ENCODE measurements around the gene USP17L17.
"Not testable (repeated sequence)": the region's sequence is repeated elsewhere in the genome, so short reads cannot be mapped to it uniquely, and the experiment has no call there.

The USP17L17 gene, protein sequence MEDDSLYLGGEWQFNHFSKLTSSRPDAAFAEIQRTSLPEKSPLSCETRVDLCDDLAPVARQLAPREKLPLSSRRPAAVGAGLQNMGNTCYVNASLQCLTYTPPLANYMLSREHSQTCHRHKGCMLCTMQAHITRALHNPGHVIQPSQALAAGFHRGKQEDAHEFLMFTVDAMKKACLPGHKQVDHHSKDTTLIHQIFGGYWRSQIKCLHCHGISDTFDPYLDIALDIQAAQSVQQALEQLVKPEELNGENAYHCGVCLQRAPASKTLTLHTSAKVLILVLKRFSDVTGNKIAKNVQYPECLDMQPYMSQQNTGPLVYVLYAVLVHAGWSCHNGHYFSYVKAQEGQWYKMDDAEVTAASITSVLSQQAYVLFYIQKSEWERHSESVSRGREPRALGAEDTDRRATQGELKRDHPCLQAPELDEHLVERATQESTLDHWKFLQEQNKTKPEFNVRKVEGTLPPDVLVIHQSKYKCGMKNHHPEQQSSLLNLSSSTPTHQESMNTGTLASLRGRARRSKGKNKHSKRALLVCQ

DNA sequence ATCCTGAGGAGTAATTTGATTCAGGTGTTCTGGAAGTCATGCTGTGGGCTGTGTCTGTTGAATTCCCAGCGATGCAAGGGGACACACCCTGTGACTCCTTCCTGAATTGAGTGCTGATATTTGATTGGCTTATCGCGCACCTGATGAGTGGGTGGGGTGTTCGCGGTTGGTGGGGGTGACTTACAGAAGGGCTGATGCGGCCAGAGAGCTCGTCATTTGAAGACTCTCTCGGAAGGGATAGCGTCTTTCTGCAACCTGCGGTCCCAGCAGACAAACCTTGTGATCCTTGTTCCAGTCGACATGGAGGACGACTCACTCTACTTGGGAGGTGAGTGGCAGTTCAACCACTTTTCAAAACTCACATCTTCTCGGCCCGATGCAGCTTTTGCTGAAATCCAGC is at the start of gene USP17L17:
USP17L17 (plus strand) TSS at position 301 of the 400 bp plus-strand sequence; CDS start at position 301, 0 bp downstream.
- DNase-seq, result not testable (repeated sequence)

DNA sequence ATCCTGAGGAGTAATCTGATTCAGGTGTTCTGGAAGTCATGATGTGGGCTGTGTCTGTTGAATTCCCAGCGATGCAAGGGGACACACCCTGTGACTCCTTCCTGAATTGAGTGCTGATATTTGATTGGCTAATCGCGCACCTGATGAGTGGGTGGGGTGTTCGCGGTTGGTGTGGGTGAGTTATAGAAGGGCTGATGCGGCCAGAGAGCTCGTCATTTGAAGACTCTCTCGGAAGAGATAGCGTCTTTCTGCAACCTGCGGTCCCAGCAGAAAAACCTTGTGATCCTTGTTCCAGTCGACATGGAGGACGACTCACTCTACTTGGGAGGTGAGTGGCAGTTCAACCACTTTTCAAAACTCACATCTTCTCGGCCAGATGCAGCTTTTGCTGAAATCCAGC is 33.3 kb upstream of the USP17L17 start, which contains the start of gene USP17L10:
USP17L10 (plus strand) TSS at position 301 of the 400 bp plus-strand sequence; CDS start at position 301, 0 bp downstream.
- DNase-seq, result not testable (repeated sequence)

DNA sequence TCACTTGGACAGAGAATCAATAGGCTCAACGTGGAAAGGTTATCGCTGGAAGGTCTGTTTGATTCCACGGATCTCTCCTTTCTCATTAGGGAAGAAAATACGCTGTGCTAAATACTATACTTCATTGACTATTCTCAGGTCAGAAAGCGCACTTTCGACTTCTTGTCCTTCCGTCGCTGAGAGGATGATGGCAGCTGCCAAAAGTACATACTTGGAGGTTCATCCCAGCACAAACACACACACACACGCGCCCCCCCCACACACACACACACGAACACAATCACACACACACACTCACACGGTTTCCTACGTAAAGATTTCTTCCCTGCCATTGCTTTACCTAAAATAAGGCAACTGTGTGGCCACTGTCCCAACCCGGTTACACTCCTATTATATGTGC is 29.0 kb upstream of the USP17L17 start:
- DNase-seq, result not testable (repeated sequence)

DNA sequence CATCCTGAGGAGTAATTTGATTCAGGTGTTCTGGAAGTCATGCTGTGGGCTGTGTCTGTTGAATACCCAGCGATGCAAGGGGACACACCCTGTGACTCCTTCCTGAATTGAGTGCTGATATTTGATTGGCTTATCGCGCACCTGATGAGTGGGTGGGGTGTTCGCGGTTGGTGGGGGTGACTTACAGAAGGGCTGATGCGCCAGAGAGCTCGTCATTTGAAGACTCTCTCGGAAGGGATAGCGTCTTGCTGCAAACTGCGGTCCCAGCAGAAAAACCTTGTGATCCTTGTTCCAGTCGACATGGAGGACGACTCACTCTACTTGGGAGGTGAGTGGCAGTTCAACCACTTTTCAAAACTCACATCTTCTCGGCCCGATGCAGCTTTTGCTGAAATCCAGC is 28.6 kb upstream of the USP17L17 start, which contains the start of gene USP17L11:
USP17L11 (plus strand) TSS at position 301 of the 400 bp plus-strand sequence; CDS start at position 301, 0 bp downstream.
- not testable (repeated sequence) for DNase-seq

DNA sequence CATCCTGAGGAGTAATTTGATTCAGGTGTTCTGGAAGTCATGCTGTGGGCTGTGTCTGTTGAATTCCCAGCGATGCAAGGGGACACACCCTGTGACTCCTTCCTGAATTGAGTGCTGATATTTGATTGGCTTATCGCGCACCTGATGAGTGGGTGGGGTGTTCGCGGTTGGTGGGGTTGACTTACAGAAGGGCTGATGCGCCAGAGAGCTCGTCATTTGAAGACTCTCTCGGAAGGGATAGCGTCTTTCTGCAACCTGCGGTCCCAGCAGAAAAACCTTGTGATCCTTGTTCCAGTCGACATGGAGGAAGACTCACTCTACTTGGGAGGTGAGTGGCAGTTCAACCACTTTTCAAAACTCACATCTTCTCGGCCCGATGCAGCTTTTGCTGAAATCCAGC is 23.8 kb upstream of the USP17L17 start, which contains the start of gene USP17L12:
USP17L12 (plus strand) TSS at position 301 of the 400 bp plus-strand sequence; CDS start at position 301, 0 bp downstream.
- not testable (repeated sequence) for DNase-seq

DNA sequence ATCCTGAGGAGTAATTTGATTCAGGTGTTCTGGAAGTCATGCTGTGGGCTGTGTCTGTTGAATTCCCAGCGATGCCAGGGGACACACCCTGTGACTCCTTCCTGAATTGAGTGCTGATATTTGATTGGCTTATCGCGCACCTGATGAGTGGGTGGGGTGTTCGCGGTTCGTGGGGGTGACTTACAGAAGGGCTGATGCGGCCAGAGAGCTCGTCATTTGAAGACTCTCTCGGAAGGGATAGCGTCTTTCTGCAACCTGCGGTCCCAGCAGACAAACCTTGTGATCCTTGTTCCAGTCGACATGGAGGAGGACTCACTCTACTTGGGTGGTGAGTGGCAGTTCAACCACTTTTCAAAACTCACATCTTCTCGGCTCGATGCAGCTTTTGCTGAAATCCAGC is 19.1 kb upstream of the USP17L17 start, which contains the start of gene USP17L13:
USP17L13 (plus strand) TSS at position 301 of the 400 bp plus-strand sequence; CDS start at position 301, 0 bp downstream.
- DNase-seq, result not testable (repeated sequence)

DNA sequence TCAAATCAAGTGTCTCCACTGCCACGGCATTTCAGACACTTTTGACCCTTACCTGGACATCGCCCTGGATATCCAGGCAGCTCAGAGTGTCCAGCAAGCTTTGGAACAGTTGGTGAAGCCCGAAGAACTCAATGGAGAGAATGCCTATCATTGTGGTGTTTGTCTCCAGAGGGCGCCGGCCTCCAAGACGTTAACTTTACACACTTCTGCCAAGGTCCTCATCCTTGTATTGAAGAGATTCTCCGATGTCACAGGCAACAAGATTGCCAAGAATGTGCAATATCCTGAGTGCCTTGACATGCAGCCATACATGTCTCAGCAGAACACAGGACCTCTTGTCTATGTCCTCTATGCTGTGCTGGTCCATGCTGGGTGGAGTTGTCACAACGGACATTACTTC is 13.4 kb upstream of the USP17L17 start:
- DNase-seq, result not testable (repeated sequence)

DNA sequence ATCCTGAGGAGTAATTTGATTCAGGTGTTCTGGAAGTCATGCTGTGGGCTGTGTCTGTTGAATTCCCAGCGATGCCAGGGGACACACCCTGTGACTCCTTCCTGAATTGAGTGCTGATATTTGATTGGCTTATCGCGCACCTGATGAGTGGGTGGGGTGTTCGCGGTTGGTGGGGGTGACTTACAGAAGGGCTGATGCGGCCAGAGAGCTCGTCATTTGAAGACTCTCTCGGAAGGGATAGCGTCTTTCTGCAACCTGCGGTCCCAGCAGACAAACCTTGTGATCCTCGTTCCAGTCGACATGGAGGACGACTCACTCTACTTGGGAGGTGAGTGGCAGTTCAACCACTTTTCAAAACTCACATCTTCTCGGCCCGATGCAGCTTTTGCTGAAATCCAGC is 9.6 kb upstream of the USP17L17 start, which contains the start of gene USP17L15:
USP17L15 (plus strand) TSS at position 301 of the 400 bp plus-strand sequence; CDS start at position 301, 0 bp downstream.
- DNase-seq, result not testable (repeated sequence)

DNA sequence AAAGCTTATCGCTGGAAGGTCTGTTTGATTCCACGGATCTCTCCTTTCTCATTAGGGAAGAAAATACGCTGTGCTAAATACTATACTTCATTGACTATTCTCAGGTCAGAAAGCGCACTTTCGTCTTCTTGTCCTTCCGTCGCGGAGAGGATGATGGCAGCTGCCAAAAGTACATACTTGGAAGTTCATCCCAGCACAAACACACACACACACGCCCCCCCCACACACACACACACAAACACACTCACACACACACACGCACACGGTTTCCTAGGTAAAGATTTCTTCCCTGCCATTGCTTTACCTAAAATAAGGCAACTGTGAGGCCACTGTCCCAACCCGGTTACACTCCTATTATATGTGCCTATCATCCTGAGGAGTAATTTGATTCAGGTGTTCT is 5.2 kb upstream of the USP17L17 start:
- DNase-seq, result not testable (repeated sequence)

DNA sequence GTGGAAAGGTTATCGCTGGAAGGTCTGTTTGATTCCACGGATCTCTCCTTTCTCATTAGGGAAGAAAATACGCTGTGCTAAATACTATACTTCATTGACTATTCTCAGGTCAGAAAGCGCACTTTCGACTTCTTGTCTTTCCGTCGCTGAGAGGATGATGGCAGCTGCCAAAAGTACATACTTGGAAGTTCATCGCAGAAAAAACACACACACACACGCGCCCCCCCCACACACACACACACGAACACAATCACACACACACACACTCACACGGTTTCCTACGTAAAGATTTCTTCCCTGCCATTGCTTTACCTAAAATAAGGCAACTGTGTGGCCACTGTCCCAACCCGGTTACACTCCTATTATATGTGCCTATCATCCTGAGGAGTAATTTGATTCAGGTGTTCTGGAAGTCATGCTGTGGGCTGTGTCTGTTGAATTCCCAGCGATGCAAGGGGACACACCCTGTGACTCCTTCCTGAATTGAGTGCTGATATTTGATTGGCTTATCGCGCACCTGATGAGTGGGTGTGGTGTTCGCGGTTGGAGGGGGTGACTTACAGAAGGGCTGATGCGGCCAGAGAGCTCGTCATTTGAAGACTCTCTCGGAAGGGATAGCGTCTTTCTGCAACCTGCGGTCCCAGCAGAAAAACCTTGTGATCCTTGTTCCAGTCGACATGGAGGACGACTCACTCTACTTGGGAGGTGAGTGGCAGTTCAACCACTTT is 4.4 kb downstream of the USP17L17 start, which contains the start of gene USP17L18:
USP17L18 (plus strand) TSS at position 678 of the 728 bp plus-strand sequence; CDS start at position 678, 0 bp downstream.
- not testable (repeated sequence) for DNase-seq

DNA sequence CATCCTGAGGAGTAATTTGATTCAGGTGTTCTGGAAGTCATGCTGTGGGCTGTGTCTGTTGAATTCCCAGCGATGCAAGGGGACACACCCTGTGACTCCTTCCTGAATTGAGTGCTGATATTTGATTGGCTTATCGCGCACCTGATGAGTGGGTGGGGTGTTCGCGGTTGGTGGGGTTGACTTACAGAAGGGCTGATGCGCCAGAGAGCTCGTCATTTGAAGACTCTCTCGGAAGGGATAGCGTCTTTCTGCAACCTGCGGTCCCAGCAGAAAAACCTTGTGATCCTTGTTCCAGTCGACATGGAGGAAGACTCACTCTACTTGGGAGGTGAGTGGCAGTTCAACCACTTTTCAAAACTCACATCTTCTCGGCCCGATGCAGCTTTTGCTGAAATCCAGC is 9.4 kb downstream of the USP17L17 start, which contains the start of gene USP17L19:
USP17L19 (plus strand) TSS at position 301 of the 400 bp plus-strand sequence; CDS start at position 301, 0 bp downstream.
- not testable (repeated sequence) for DNase-seq

DNA sequence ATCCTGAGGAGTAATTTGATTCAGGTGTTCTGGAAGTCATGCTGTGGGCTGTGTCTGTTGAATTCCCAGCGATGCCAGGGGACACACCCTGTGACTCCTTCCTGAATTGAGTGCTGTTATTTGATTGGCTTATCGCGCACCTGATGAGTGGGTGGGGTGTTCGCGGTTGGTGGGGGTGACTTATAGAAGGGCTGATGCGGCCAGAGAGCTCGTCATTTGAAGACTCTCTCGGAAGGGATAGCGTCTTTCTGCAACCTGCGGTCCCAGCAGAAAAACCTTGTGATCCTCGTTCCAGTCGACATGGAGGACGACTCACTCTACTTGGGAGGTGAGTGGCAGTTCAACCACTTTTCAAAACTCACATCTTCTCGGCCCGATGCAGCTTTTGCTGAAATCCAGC is 14.1 kb downstream of the USP17L17 start, which contains the start of gene USP17L20:
USP17L20 (plus strand) TSS at position 301 of the 400 bp plus-strand sequence; CDS start at position 301, 0 bp downstream.
- not testable (repeated sequence) for DNase-seq

DNA sequence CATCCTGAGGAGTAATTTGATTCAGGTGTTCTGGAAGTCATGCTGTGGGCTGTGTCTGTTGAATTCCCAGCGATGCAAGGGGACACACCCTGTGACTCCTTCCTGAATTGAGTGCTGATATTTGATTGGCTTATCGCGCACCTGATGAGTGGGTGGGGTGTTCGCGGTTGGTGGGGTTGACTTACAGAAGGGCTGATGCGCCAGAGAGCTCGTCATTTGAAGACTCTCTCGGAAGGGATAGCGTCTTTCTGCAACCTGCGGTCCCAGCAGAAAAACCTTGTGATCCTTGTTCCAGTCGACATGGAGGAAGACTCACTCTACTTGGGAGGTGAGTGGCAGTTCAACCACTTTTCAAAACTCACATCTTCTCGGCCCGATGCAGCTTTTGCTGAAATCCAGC is 18.9 kb downstream of the USP17L17 start, which contains the start of gene USP17L21:
USP17L21 (plus strand) TSS at position 301 of the 400 bp plus-strand sequence; CDS start at position 301, 0 bp downstream.
- not testable (repeated sequence) for DNase-seq

DNA sequence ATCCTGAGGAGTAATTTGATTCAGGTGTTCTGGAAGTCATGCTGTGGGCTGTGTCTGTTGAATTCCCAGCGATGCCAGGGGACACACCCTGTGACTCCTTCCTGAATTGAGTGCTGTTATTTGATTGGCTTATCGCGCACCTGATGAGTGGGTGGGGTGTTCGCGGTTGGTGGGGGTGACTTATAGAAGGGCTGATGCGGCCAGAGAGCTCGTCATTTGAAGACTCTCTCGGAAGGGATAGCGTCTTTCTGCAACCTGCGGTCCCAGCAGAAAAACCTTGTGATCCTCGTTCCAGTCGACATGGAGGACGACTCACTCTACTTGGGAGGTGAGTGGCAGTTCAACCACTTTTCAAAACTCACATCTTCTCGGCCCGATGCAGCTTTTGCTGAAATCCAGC is 23.6 kb downstream of the USP17L17 start, which contains the start of gene USP17L22:
USP17L22 (plus strand) TSS at position 301 of the 400 bp plus-strand sequence; CDS start at position 301, 0 bp downstream.
- not testable (repeated sequence) for DNase-seq

DNA sequence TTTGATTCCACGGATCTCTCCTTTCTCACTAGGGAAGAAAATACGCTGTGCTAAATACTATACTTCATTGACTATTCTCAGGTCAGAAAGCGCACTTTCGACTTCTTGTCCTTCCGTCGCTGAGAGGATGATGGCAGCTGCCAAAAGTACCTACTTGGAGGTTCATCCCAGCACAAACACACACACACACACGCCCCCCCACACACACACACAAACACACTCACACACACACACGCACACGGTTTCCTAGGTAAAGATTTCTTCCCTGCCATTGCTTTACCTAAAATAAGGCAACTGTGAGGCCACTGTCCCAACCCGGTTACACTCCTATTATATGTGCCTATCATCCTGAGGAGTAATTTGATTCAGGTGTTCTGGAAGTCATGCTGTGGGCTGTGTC is 28.0 kb downstream of the USP17L17 start:
- not testable (repeated sequence) for DNase-seq
